KG1 (cell line): ENCODE results near the gene SAT1.

Experiments
- DNase-seq: peaks from one replicate; lab custom pipeline; 2025; lab: John Stamatoyannopoulos, UW

SAT1 gene

GRCh38 chrX:23776363-23776762 lies 6.6 kb upstream of the SAT1 start:
- DNase-seq, result no peak

GRCh38 chrX:23779025-23779424 lies 3.9 kb upstream of the SAT1 start:
- no peak for DNase-seq

GRCh38 chrX:23782455-23782854 lies 518 bp upstream of the SAT1 start:
- DNase-seq, result no peak

- peak; percentile 1 for DNase-seq
These were observed 856 bp downstream of the SAT1 start for GRCh38 chrX:23783589-23784469.

- DNase-seq, result peak; percentile 1
These were observed 1.7 kb downstream of the SAT1 start for GRCh38 chrX:23784470-23785331.

GRCh38 chrX:23785580-23785979 lies 2.6 kb downstream of the SAT1 start:
- no peak for DNase-seq

- no peak for DNase-seq
These were observed 3.4 kb downstream of the SAT1 start for GRCh38 chrX:23786268-23786815.

- DNase-seq, result no peak
These were observed 4.8 kb downstream of the SAT1 start for GRCh38 chrX:23787745-23788118.

GRCh38 chrX:23788521-23788920 lies 5.5 kb downstream of the SAT1 start:
- DNase-seq, result no peak

- DNase-seq, result no peak
These were observed 6.0 kb downstream of the SAT1 start for GRCh38 chrX:23788946-23789345.

GRCh38 chrX:23789386-23790154 lies 6.6 kb downstream of the SAT1 start:
- no peak for DNase-seq

GRCh38 chrX:23790155-23790497 lies 7.2 kb downstream of the SAT1 start:
- no peak for DNase-seq

GRCh38 chrX:23792861-23793553 lies 10.0 kb downstream of the SAT1 start:
- no peak for DNase-seq

- no peak for DNase-seq
These were observed 12.2 kb downstream of the SAT1 start for GRCh38 chrX:23795221-23795620.

GRCh38 chrX:23797371-23798128 lies 14.6 kb downstream of the SAT1 start:
- no peak for DNase-seq

GRCh38 chrX:23799469-23800065 lies 16.6 kb downstream of the SAT1 start:
- DNase-seq, result no peak

- DNase-seq, result no peak
These were observed 19.5 kb downstream of the SAT1 start for GRCh38 chrX:23802431-23802830.

- no peak for DNase-seq
These were observed 21.0 kb downstream of the SAT1 start for GRCh38 chrX:23803931-23804381.

GRCh38 chrX:23804578-23804977 lies 21.6 kb downstream of the SAT1 start:
- DNase-seq, result no peak

GRCh38 chrX:23805389-23805788 lies 22.4 kb downstream of the SAT1 start:
- DNase-seq, result no peak
